Measurements from ENCODE around the gene TBC1D22B. TPM values are rescaled to one million over a fixed set of nuclear protein-coding genes. Genes with fewer than 3 reads are reported as not detected.

Gene TBC1D22B
- total and polyA plus RNA-seq, 9 of the 15 experiments (the other 6 are each of a cell fraction or from before 2014, with no cell fraction given), result 4.8 to 24.2 (median 13.5) TPM

- TF ChIP-seq, protein P1, sequence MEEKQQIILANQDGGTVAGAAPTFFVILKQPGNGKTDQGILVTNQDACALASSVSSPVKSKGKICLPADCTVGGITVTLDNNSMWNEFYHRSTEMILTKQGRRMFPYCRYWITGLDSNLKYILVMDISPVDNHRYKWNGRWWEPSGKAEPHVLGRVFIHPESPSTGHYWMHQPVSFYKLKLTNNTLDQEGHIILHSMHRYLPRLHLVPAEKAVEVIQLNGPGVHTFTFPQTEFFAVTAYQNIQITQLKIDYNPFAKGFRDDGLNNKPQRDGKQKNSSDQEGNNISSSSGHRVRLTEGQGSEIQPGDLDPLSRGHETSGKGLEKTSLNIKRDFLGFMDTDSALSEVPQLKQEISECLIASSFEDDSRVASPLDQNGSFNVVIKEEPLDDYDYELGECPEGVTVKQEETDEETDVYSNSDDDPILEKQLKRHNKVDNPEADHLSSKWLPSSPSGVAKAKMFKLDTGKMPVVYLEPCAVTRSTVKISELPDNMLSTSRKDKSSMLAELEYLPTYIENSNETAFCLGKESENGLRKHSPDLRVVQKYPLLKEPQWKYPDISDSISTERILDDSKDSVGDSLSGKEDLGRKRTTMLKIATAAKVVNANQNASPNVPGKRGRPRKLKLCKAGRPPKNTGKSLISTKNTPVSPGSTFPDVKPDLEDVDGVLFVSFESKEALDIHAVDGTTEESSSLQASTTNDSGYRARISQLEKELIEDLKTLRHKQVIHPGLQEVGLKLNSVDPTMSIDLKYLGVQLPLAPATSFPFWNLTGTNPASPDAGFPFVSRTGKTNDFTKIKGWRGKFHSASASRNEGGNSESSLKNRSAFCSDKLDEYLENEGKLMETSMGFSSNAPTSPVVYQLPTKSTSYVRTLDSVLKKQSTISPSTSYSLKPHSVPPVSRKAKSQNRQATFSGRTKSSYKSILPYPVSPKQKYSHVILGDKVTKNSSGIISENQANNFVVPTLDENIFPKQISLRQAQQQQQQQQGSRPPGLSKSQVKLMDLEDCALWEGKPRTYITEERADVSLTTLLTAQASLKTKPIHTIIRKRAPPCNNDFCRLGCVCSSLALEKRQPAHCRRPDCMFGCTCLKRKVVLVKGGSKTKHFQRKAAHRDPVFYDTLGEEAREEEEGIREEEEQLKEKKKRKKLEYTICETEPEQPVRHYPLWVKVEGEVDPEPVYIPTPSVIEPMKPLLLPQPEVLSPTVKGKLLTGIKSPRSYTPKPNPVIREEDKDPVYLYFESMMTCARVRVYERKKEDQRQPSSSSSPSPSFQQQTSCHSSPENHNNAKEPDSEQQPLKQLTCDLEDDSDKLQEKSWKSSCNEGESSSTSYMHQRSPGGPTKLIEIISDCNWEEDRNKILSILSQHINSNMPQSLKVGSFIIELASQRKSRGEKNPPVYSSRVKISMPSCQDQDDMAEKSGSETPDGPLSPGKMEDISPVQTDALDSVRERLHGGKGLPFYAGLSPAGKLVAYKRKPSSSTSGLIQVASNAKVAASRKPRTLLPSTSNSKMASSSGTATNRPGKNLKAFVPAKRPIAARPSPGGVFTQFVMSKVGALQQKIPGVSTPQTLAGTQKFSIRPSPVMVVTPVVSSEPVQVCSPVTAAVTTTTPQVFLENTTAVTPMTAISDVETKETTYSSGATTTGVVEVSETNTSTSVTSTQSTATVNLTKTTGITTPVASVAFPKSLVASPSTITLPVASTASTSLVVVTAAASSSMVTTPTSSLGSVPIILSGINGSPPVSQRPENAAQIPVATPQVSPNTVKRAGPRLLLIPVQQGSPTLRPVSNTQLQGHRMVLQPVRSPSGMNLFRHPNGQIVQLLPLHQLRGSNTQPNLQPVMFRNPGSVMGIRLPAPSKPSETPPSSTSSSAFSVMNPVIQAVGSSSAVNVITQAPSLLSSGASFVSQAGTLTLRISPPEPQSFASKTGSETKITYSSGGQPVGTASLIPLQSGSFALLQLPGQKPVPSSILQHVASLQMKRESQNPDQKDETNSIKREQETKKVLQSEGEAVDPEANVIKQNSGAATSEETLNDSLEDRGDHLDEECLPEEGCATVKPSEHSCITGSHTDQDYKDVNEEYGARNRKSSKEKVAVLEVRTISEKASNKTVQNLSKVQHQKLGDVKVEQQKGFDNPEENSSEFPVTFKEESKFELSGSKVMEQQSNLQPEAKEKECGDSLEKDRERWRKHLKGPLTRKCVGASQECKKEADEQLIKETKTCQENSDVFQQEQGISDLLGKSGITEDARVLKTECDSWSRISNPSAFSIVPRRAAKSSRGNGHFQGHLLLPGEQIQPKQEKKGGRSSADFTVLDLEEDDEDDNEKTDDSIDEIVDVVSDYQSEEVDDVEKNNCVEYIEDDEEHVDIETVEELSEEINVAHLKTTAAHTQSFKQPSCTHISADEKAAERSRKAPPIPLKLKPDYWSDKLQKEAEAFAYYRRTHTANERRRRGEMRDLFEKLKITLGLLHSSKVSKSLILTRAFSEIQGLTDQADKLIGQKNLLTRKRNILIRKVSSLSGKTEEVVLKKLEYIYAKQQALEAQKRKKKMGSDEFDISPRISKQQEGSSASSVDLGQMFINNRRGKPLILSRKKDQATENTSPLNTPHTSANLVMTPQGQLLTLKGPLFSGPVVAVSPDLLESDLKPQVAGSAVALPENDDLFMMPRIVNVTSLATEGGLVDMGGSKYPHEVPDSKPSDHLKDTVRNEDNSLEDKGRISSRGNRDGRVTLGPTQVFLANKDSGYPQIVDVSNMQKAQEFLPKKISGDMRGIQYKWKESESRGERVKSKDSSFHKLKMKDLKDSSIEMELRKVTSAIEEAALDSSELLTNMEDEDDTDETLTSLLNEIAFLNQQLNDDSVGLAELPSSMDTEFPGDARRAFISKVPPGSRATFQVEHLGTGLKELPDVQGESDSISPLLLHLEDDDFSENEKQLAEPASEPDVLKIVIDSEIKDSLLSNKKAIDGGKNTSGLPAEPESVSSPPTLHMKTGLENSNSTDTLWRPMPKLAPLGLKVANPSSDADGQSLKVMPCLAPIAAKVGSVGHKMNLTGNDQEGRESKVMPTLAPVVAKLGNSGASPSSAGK (IDR thresholded peaks at IDR 0.05), result no peak
- TF ChIP-seq ZNF445 (CRISPR knock-in tag; IDR thresholded peaks at IDR 0.05; ENCODE audit: low read depth) (no peak), ZNF347 (CRISPR knock-in tag; IDR thresholded peaks at IDR 0.05; ENCODE audit: low read depth) (no peak), ZNF134 (CRISPR knock-in tag; conservative IDR thresholded peaks at IDR 0.05) (no peak; the same call in 1 of the 2 replicates), MTA2 (IDR thresholded peaks at IDR 0.05; ENCODE audit: low read depth) (no peak), FOXA1 (IDR thresholded peaks at IDR 0.05; ENCODE audit: borderline replicate concordance) (no peak), MEIS2 (IDR thresholded peaks at IDR 0.05; ENCODE audit: partially characterized antibody) (peak; percentile 93), MAFG (tag; conservative IDR thresholded peaks at IDR 0.05) (no peak), SMAD1 (IDR thresholded peaks at IDR 0.05; ENCODE audit: low read depth, low read length, partially characterized antibody) (no peak)
- TF ChIP-seq, protein P2, sequence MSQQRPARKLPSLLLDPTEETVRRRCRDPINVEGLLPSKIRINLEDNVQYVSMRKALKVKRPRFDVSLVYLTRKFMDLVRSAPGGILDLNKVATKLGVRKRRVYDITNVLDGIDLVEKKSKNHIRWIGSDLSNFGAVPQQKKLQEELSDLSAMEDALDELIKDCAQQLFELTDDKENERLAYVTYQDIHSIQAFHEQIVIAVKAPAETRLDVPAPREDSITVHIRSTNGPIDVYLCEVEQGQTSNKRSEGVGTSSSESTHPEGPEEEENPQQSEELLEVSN (IDR thresholded peaks at IDR 0.05; ENCODE audit: borderline replicate concordance in 1 of 2, extremely low read depth in 1 of 2, insufficient read depth in 1 of 2, insufficient read length in 1 of 2, low read depth in 1 of 2, low read length in 1 of 2, poor library complexity in 1 of 2, severe bottlenecking in 1 of 2), result no peak
- TF ChIP-seq, protein P3, sequence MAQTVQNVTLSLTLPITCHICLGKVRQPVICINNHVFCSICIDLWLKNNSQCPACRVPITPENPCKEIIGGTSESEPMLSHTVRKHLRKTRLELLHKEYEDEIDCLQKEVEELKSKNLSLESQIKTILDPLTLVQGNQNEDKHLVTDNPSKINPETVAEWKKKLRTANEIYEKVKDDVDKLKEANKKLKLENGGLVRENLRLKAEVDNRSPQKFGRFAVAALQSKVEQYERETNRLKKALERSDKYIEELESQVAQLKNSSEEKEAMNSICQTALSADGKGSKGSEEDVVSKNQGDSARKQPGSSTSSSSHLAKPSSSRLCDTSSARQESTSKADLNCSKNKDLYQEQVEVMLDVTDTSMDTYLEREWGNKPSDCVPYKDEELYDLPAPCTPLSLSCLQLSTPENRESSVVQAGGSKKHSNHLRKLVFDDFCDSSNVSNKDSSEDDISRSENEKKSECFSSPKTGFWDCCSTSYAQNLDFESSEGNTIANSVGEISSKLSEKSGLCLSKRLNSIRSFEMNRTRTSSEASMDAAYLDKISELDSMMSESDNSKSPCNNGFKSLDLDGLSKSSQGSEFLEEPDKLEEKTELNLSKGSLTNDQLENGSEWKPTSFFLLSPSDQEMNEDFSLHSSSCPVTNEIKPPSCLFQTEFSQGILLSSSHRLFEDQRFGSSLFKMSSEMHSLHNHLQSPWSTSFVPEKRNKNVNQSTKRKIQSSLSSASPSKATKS (CRISPR knock-in tag; IDR thresholded peaks at IDR 0.05), result no peak
These were observed 47.1 kb upstream of the TBC1D22B start (continued) for GRCh38 chr6:37210313-37210968.
